ENCODE data around the gene PHKG2.
"Not testable (repeated sequence)": the region's sequence is repeated elsewhere in the genome, so short reads cannot be mapped to it uniquely, and the experiment has no call there.

Gene PHKG2

GRCh38 chr16:30747799-30748633 lies at the start of gene PHKG2:
TSS of gene PHKG2 (plus strand) at chr16:30748425. CDS start at chr16:30748821, 396 bp downstream.
- DNase-seq (ENCODE audit: low spot score) = peak; percentile 98

GRCh38 chr16:30698816-30699614 lies 49.2 kb upstream of the PHKG2 start, which contains the start of gene SRCAP:
TSS of gene SRCAP (plus strand) at chr16:30699171. CDS start at chr16:30700825, 1,654 bp downstream.
- DNase-seq (ENCODE audit: low spot score) = peak; percentile 95

- DNase-seq (ENCODE audit: low spot score) = no peak
Measured at GRCh38 chr16:30699615-30700099, 48.6 kb upstream of the PHKG2 start.

- no peak for DNase-seq (ENCODE audit: low spot score)
Measured at GRCh38 chr16:30700491-30700890, 47.7 kb upstream of the PHKG2 start.

- no peak for DNase-seq (ENCODE audit: low spot score)
Measured at GRCh38 chr16:30700971-30701370, 47.3 kb upstream of the PHKG2 start.

- DNase-seq (ENCODE audit: low spot score) = not testable (repeated sequence)
Measured at GRCh38 chr16:30703071-30703470, 45.2 kb upstream of the PHKG2 start.

GRCh38 chr16:30703971-30704370 lies 44.3 kb upstream of the PHKG2 start:
- no peak for DNase-seq (ENCODE audit: low spot score)

GRCh38 chr16:30706046-30706445 lies 42.2 kb upstream of the PHKG2 start:
- DNase-seq (ENCODE audit: low spot score) = no peak

- no peak for DNase-seq (ENCODE audit: low spot score)
Measured at GRCh38 chr16:30710971-30711370, 37.3 kb upstream of the PHKG2 start.

GRCh38 chr16:30711712-30712111 lies 36.5 kb upstream of the PHKG2 start:
- no peak for DNase-seq (ENCODE audit: low spot score)

GRCh38 chr16:30715750-30716445 lies 32.3 kb upstream of the PHKG2 start:
- no peak for DNase-seq (ENCODE audit: low spot score)

- no peak for DNase-seq (ENCODE audit: low spot score)
Measured at GRCh38 chr16:30720086-30720485, 28.1 kb upstream of the PHKG2 start.

GRCh38 chr16:30720694-30721093 lies 27.5 kb upstream of the PHKG2 start:
- DNase-seq (ENCODE audit: low spot score) = no peak

- DNase-seq (ENCODE audit: low spot score) = no peak
Measured at GRCh38 chr16:30721167-30721566, 27.1 kb upstream of the PHKG2 start.

GRCh38 chr16:30721606-30722005 lies 26.6 kb upstream of the PHKG2 start:
- DNase-seq (ENCODE audit: low spot score) = no peak

GRCh38 chr16:30722443-30722842 lies 25.8 kb upstream of the PHKG2 start:
- no peak for DNase-seq (ENCODE audit: low spot score)

- DNase-seq (ENCODE audit: low spot score) = no peak
Measured at GRCh38 chr16:30722916-30723315, 25.3 kb upstream of the PHKG2 start.

- no peak for DNase-seq (ENCODE audit: low spot score)
Measured at GRCh38 chr16:30723725-30724355, 24.4 kb upstream of the PHKG2 start.

GRCh38 chr16:30724641-30725417 lies 23.4 kb upstream of the PHKG2 start:
- peak; percentile 38 for DNase-seq (ENCODE audit: low spot score)

GRCh38 chr16:30725418-30725792 lies 22.8 kb upstream of the PHKG2 start:
- DNase-seq (ENCODE audit: low spot score) = no peak

GRCh38 chr16:30728321-30728720 lies 19.9 kb upstream of the PHKG2 start:
- no peak for DNase-seq (ENCODE audit: low spot score)

Data from AG20443 (cell line).